Nephron (organoid): Measurements from ENCODE around the gene MBNL3.

Experiments used
- H3K27ac Mint-ChIP-seq, 3 experiments: 2 replicates each; pipeline ENCODE4 v1.8.0; 2020; ENCODE audit warnings: mixed read lengths in 3 of 3, mild to moderate bottlenecking in 2 of 3, moderate library complexity in 1 of 3
- H3K27me3 Mint-ChIP-seq: 2 replicates; pipeline ENCODE4 v1.8.0; 2021; ENCODE audit warnings: low read depth, mild to moderate bottlenecking, moderate library complexity, mixed read lengths
- H3K36me3 Mint-ChIP-seq: 2 replicates; pipeline ENCODE4 v1.8.0; 2020; ENCODE audit warnings: low read depth, mixed read lengths
- H3K4me1 Mint-ChIP-seq: 2 replicates; pipeline ENCODE4 v1.8.0; 2020; ENCODE audit warnings: mixed read lengths
- H3K4me3 Mint-ChIP-seq, 3 experiments: 2 replicates each; pipeline ENCODE4 v1.8.0; 2020; ENCODE audit warnings: mild to moderate bottlenecking in 3 of 3, mixed read lengths in 3 of 3, moderate library complexity in 2 of 3
- H3K9me3 Mint-ChIP-seq: 2 replicates; pipeline ENCODE4 v1.8.0; 2020; ENCODE audit warnings: mixed read lengths
- CTCF ChIP-seq, 3 experiments: fragments of 200-600 bp; sonication (generic); IDR thresholded peaks; one replicate each; pipeline ENCODE4 v1.5.0; 2021; ENCODE audit warnings: antibody characterized with exemption in 3 of 3; ENCODE audit not compliant: unreplicated experiment in 3 of 3

The MBNL3 gene

GRCh38 chrX:132443196-132444135, 45.4 kb downstream of the MBNL3 start:
- Mint-ChIP-seq H3K27me3 (no peaks in the 10 kb centered on the region), H3K4me3 (no peak overlapping the region), H3K4me1 (peaks cover 33% of the 10 kb centered on the region), H3K27ac (peak overlapping the region; percentile 58 to 88 (median 80)), H3K9me3 (peaks cover 24% of the 10 kb centered on the region), H3K36me3 (peaks cover 27% of the 10 kb centered on the region)
- no peak for TF ChIP-seq CTCF (IDR thresholded peaks at IDR 0.05; ENCODE audit: unreplicated experiment in 3 of 3)

- Mint-ChIP-seq H3K27me3 (no peaks in the 10 kb centered on the region), H3K4me3 (no peak overlapping the region), H3K9me3 (peaks cover 16% of the 10 kb centered on the region), H3K36me3 (peaks cover 22% of the 10 kb centered on the region), H3K27ac (peak overlapping the region; percentile 58 to 88 (median 80)), H3K4me1 (peaks cover 33% of the 10 kb centered on the region)
- TF ChIP-seq CTCF (IDR thresholded peaks at IDR 0.05; ENCODE audit: unreplicated experiment in 3 of 3): no peak
Observed at GRCh38 chrX:132442691-132443090, 46.1 kb downstream of the MBNL3 start.

- Mint-ChIP-seq H3K27me3 (no peaks in the 10 kb centered on the region), H3K4me3 (no peak overlapping the region), H3K4me1 (peaks cover 6% of the 10 kb centered on the region), H3K9me3 (no peaks in the 10 kb centered on the region), H3K36me3 (peaks cover 39% of the 10 kb centered on the region), H3K27ac (no peak overlapping the region)
- no peak for TF ChIP-seq CTCF (IDR thresholded peaks at IDR 0.05; ENCODE audit: unreplicated experiment in 3 of 3)
Observed at GRCh38 chrX:132435222-132435621, 53.6 kb downstream of the MBNL3 start.

- Mint-ChIP-seq H3K27me3 (no peaks in the 10 kb centered on the region), H3K36me3 (peaks cover 39% of the 10 kb centered on the region), H3K4me3 (no peak overlapping the region), H3K9me3 (no peaks in the 10 kb centered on the region), H3K4me1 (peaks cover 6% of the 10 kb centered on the region), H3K27ac (peak overlapping the region in 2 of 3 experiments; percentile 21 to 43)
- no peak for TF ChIP-seq CTCF (IDR thresholded peaks at IDR 0.05; ENCODE audit: unreplicated experiment in 3 of 3)
Observed at GRCh38 chrX:132433551-132433950, 55.3 kb downstream of the MBNL3 start.

- Mint-ChIP-seq H3K36me3 (peaks cover 39% of the 10 kb centered on the region), H3K4me1 (peaks cover 6% of the 10 kb centered on the region), H3K4me3 (no peak overlapping the region), H3K9me3 (no peaks in the 10 kb centered on the region), H3K27me3 (no peaks in the 10 kb centered on the region), H3K27ac (no peak overlapping the region)
- TF ChIP-seq CTCF (IDR thresholded peaks at IDR 0.05; ENCODE audit: unreplicated experiment in 3 of 3): no peak
Observed at GRCh38 chrX:132433001-132433400, 55.8 kb downstream of the MBNL3 start.

GRCh38 chrX:132428896-132429295, 59.9 kb downstream of the MBNL3 start:
- H3K27ac Mint-ChIP-seq: no peak overlapping the region
- H3K9me3 Mint-ChIP-seq: no peaks in the 10 kb centered on the region
- no peaks in the 10 kb centered on the region for H3K27me3 Mint-ChIP-seq
- H3K4me3 Mint-ChIP-seq: no peak overlapping the region
- peaks cover 24% of the 10 kb centered on the region for H3K36me3 Mint-ChIP-seq
- H3K4me1 Mint-ChIP-seq: peaks cover 6% of the 10 kb centered on the region
- TF ChIP-seq CTCF (IDR thresholded peaks at IDR 0.05; ENCODE audit: unreplicated experiment in 3 of 3): no peak
